GM10266 (cell line): ENCODE measurements around the gene KRT37.

Experiments
- DNase-seq: peaks from one replicate; pipeline ENCODE4 v3.0.0; 2012; ENCODE audit errors: extremely low spot score
- TF ChIP-seq, protein P1 (sequence below): IDR thresholded peaks from 2 replicates; pipeline ENCODE4 v1.5.1; 2012; ENCODE audit warnings: mild to moderate bottlenecking, low read depth; ENCODE audit not compliant: control insufficient read depth, insufficient read depth; ENCODE audit errors: missing control alignments

The KRT37 gene

DNA sequence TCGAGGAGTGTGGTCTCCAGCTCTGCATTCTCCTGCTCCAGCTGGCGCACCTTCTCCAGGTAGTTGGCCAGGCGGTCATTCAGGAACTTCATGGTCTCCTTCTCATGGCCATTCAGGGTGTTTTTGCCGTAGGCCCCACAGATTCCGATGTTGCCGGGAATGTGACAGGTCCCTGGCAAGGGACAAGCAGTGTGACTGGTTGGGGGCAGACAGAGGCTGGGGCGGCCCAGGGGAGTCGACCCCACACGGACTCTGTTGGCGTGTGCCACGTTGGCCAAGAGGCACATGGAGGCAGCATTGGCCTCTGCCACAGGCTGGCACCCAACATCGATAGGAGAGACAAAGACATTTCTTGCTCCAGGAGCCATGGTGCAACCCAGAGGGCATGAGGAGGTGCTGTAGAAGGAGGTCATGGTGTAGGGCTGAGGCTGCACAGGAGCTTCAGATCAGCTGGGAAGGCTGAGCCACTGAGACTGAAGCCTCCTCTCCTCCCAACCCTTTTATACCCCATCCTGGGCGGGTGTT is at the start of gene KRT37:
Gene KRT37 (minus strand): TSS at position 475 of the 525 bp plus-strand sequence. CDS start 62 bp downstream, at position 413.
- TF ChIP-seq, protein P1, sequence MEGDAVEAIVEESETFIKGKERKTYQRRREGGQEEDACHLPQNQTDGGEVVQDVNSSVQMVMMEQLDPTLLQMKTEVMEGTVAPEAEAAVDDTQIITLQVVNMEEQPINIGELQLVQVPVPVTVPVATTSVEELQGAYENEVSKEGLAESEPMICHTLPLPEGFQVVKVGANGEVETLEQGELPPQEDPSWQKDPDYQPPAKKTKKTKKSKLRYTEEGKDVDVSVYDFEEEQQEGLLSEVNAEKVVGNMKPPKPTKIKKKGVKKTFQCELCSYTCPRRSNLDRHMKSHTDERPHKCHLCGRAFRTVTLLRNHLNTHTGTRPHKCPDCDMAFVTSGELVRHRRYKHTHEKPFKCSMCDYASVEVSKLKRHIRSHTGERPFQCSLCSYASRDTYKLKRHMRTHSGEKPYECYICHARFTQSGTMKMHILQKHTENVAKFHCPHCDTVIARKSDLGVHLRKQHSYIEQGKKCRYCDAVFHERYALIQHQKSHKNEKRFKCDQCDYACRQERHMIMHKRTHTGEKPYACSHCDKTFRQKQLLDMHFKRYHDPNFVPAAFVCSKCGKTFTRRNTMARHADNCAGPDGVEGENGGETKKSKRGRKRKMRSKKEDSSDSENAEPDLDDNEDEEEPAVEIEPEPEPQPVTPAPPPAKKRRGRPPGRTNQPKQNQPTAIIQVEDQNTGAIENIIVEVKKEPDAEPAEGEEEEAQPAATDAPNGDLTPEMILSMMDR, result no peak
- DNase-seq, result no peak

DNA sequence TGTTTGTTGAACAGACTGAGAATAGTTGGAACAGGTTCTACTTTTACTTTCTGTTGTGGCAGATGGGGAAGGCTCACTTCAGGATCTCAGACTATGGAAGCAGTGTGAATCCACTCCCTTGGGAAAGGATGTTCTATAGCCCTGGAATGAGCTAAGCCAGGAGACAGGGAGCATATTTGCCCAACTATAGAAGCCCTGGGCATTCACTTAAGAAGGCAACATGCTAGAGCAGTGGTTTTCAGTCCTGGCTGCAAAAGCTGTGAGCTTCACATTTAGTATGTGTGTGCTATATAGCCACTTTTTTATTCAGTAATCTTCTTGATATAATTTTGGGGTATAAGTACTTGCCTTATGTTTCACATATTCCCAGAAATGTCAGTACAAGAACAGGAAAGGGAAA is 44.0 kb upstream of the KRT37 start:
- no peak for DNase-seq

DNA sequence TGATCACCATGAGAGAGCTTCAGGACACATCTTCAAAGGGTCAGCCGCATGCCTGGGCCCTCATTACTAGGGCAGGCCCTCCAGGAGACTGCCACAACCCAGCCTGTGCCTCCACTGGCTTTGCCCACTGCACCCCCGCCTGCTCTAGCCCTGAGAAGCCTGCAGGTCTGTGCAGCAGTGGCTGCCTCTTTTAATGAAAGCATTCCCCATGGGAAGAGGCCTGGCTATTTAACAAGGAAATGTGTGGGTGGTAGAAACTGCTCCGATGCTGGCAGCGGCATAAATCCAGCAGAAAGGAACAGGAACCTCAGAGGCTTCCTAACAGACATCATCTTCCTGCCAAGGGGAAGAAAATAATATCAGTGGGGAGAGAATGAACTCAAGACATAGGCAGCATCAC is 43.2 kb upstream of the KRT37 start:
- TF ChIP-seq, protein P1, result no peak
- no peak for DNase-seq

More for the DNA sequence above, 44.0 kb upstream of the KRT37 start:
- TF ChIP-seq, protein P1, result no peak

DNA sequence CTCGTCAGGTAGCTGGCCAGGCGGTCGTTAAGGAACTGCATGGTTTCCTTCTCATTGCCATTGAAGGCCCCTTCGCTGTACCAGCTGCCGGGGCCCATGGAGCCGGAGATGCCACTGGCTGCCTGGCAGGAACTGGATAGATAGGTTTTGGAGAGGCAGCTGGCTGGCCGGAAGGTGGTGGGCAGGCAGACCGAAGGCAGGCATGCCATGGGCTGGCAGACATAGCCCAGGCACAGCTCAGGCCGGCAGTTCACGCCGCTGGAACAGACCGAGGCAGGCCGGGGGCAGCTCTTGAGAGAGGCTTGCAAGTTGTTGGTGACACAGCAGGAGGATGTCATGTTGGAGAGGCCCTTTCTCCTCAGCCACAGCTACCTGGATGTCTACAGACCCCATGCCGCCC is 42.6 kb upstream of the KRT37 start, which contains the start of gene KRT32:
Gene KRT32 (minus strand): TSS at position 399 of the 400 bp plus-strand sequence. CDS start 61 bp downstream, at position 338.
- TF ChIP-seq, protein P1, result no peak
- no peak for DNase-seq

DNA sequence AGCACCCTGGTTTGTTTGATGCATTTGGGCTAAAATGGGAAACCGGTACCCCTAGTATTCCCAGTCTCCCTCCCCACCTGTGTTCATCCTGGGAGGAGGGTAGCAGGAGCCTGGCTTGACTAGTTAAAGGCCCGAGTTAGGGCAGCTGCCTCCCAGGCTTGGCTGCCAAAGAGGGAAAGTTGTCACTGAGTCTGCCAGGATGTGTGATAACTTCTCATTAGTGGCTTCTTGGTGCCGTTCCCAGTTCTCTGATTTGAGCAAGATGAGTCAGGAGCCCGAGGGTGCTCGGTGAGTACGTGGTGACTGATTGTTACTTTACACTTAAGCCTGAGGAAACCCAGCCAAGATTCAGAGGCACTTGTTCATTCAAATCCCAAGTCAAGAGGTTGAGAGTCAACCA is 40.3 kb upstream of the KRT37 start:
- no peak for DNase-seq
- TF ChIP-seq, protein P1, result no peak

DNA sequence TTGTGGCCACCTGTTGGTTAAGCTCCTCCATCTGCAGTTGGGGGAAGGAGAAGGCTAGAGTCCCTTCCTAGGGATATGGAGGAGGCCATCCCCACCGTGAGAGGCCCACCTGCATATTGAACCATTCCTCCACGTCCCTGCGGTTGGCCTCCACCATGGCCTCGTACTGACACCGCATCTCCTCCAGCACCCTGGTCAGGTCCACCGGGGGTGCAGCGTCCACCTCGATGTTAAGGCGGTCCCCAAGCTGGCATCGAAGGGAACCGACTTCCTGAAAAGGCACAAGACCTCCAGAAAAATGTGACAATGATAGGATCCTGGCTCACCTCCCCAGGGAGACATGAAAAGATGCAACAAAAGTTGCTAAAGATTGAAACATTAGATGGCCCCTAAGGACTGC is 39.8 kb upstream of the KRT37 start:
- DNase-seq, result no peak
- TF ChIP-seq, protein P1, result no peak

DNA sequence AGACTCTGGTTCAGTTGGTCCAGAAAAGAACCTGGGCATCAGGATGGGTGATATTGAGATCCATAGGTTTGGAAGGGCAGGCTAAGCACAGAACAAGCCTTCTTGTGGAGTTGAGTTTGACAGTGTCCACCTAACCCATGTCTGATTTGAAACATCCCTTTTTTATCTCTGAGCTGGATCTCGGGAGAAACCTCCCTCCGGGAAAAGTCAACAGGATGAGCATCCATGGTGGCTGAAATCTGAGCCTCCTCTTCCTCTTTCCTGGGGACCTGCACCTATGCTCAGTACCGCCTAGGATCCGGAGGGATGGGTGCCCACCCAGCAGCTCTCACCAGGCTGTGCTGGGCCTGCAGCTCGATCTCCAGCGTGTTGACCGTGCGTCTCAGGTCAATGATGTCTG is 39.4 kb upstream of the KRT37 start:
- TF ChIP-seq, protein P1, result no peak
- DNase-seq, result no peak
